ENCODE measurements around the gene CHCHD6.

DNA sequence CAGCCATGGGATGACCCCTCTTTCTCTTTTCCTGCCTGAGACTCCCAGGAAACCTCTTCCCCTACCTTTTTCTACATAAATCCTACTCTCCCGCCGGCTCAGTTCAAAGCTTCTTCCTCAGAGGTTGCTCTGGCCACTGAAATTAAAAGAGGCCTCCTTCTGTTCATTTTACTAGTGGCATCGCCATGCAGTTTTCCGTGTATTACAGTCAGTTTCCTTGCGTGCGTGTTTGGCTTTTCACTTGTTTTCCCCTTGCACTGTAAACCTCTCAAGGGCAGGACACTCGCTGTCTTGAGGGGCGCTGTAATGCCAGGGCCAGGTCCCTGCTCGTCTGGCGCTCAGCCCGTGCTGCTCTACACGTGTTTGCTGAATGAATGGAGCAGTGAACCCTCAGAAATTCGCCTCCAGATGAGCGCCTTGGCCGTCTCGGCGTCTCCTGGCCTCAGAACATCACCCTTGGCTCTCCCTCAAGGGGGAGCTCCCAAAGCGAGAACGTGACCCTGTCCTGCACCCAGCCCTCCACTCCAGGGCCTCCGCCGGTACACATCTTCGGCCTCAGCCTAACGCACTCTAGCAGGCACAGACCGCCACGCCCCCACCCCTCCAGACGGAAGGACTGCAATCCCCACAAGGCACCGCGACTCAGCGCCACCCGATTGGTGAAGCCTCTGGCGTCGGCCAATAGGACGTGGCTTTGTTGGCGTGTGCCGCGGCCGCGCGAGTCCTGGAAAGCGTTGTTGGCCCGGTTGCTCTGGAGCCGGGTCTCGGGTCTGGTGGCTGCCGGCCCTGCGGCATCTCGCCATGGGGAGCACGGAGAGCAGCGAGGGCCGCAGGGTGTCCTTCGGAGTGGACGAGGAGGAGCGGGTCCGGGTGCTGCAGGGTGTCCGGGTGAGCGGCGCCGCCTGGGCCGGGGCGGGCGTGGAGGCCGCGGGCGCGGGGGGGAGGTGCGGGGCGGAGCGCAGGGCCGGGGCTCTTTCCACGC is at the start of gene CHCHD6:
- TF ChIP-seq FOXK2 (IDR thresholded peaks at IDR 0.05) = no peak
- no peak for TF ChIP-seq TARDBP (IDR thresholded peaks at IDR 0.05)
- TF ChIP-seq, protein P1, sequence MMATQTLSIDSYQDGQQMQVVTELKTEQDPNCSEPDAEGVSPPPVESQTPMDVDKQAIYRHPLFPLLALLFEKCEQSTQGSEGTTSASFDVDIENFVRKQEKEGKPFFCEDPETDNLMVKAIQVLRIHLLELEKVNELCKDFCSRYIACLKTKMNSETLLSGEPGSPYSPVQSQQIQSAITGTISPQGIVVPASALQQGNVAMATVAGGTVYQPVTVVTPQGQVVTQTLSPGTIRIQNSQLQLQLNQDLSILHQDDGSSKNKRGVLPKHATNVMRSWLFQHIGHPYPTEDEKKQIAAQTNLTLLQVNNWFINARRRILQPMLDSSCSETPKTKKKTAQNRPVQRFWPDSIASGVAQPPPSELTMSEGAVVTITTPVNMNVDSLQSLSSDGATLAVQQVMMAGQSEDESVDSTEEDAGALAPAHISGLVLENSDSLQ (IDR thresholded peaks at IDR 0.05) = no peak
- TF ChIP-seq FOXM1 (IDR thresholded peaks at IDR 0.05; ENCODE audit: borderline replicate concordance) = no peak
- no peak for TF ChIP-seq SP1 (IDR thresholded peaks at IDR 0.05)
- TF ChIP-seq ARNT (IDR thresholded peaks at IDR 0.05) = no peak
- peak; percentile 74 for TF ChIP-seq L3MBTL2 (conservative IDR thresholded peaks at IDR 0.05)
- no peak for TF ChIP-seq BHLHE40 (IDR thresholded peaks at IDR 0.05; ENCODE audit: borderline replicate concordance)

Measured in HEK293T (cell line).